HCT116 (cell line): ENCODE results near the gene TPM2.

Experiments used
- ATF3 ChIP-seq: IDR thresholded peaks from 2 replicates; pipeline ENCODE4 v1.6.1; 2012
- CEBPB ChIP-seq: IDR thresholded peaks from 2 replicates; pipeline ENCODE4 v1.6.1; 2012; ENCODE audit warnings: low read depth
- CTCF ChIP-seq, 3 experiments: fragments of 200-600 bp in 1 of 3; sonication (generic) in 1 of 3; IDR thresholded peaks in 2 of 3; conservative IDR thresholded peaks in 1 of 3; 2 replicates each; pipeline ENCODE4 v1.5.1; 2012 to 2017; ENCODE audit warnings: low read depth in 2 of 3, low read length in 2 of 3, antibody characterized with exemption in 1 of 3, borderline replicate concordance in 1 of 3, control low read depth in 1 of 3, mild to moderate bottlenecking in 1 of 3, mixed read lengths in 1 of 3, mixed run types in 1 of 3, moderate library complexity in 1 of 3; ENCODE audit not compliant: insufficient read depth in 1 of 3
- EZH2 ChIP-seq: fragments of 200-600 bp; sonication (generic); IDR thresholded peaks from 2 replicates; pipeline ENCODE4 v1.6.1; 2017; ENCODE audit warnings: antibody characterized with exemption, mixed run types
- MAX ChIP-seq: IDR thresholded peaks from 2 replicates; pipeline ENCODE4 v1.6.1; 2012
- POLR2A ChIP-seq: IDR thresholded peaks from 2 replicates; pipeline ENCODE4 v1.7.0; 2011; ENCODE audit warnings: borderline replicate concordance; ENCODE audit not compliant: insufficient read depth, insufficient read length; ENCODE audit errors: extremely low read depth
- POLR2AphosphoS5 ChIP-seq: IDR thresholded peaks from 2 replicates; pipeline ENCODE4 v1.6.1; 2011; ENCODE audit warnings: mild to moderate bottlenecking, low read depth, low read length, moderate library complexity
- REST ChIP-seq: IDR thresholded peaks from 2 replicates; pipeline ENCODE4 v1.6.1; 2012; ENCODE audit warnings: low read depth
- TCF7L2 ChIP-seq: IDR thresholded peaks from 2 replicates; pipeline ENCODE4 v1.7.0; 2011; ENCODE audit warnings: borderline replicate concordance, inconsistent platforms; ENCODE audit not compliant: insufficient read depth, insufficient read length; ENCODE audit errors: extremely low read depth
- YY1 ChIP-seq: IDR thresholded peaks from 2 replicates; pipeline ENCODE4 v1.6.1; 2011; ENCODE audit warnings: low read length, low read depth, moderate library complexity, mild to moderate bottlenecking; ENCODE audit not compliant: insufficient replicate concordance; ENCODE audit errors: extremely low read depth
- ZBTB33 ChIP-seq: IDR thresholded peaks from 2 replicates; pipeline ENCODE4 v1.6.1; 2011; ENCODE audit warnings: mild to moderate bottlenecking, low read length, moderate library complexity; ENCODE audit not compliant: insufficient replicate concordance; ENCODE audit errors: extremely low read depth
- ZNF274 ChIP-seq: fragments of 200-500 bp; sonication (Bioruptor generic); IDR thresholded peaks from 2 replicates; pipeline ENCODE4 v1.6.1; 2014; ENCODE audit warnings: mild to moderate bottlenecking, low read depth, low read length, inconsistent platforms

GRCh38 chr9:35639631-35640030, 50.1 kb downstream of the TPM2 start:
- no peak for TF ChIP-seq POLR2A
- TF ChIP-seq CTCF (IDR thresholded peaks at IDR 0.05 in 2 of 3, conservative IDR thresholded peaks at IDR 0.05 in 1 of 3; ENCODE audit: borderline replicate concordance in 1 of 3, insufficient read depth in 1 of 3, low read depth in 2 of 3, low read length in 2 of 3): no peak
- no peak for TF ChIP-seq TCF7L2
- no peak for TF ChIP-seq ZBTB33
- no peak for TF ChIP-seq POLR2AphosphoS5
- TF ChIP-seq EZH2: no peak
- TF ChIP-seq CEBPB: no peak
- TF ChIP-seq ATF3: no peak
- TF ChIP-seq MAX: no peak
- no peak for TF ChIP-seq YY1
- TF ChIP-seq REST: no peak
- TF ChIP-seq ZNF274: no peak
